GM23338 (cell line): Measurements from ENCODE around the gene TOMM40L.

ENCODE experiments used
- EZH2 ChIP-seq: fragments of 200-600 bp; sonication (generic); IDR thresholded peaks from one replicate; pipeline ENCODE4 v1.8.0; 2017; ENCODE audit warnings: antibody characterized with exemption, mild to moderate bottlenecking, low read depth; ENCODE audit not compliant: unreplicated experiment
- NANOG ChIP-seq: IDR thresholded peaks from 2 replicates; pipeline ENCODE4 v1.6.1; 2016; ENCODE audit warnings: antibody characterized with exemption, borderline replicate concordance
- POLR2AphosphoS5 ChIP-seq: IDR thresholded peaks from 2 replicates; pipeline ENCODE4 v1.6.1; 2016; ENCODE audit warnings: antibody characterized with exemption, low read depth
- STAT1 ChIP-seq: IDR thresholded peaks from one replicate; pipeline ENCODE4 v1.6.1; 2016; ENCODE audit warnings: antibody characterized with exemption; ENCODE audit not compliant: unreplicated experiment
- TF ChIP-seq, protein P1 (sequence below), 2 experiments: fragments of 200-600 bp in 1 of 2; sonication (generic) in 1 of 2; conservative IDR thresholded peaks; 2 replicates each; pipeline versions ENCODE4 v1.5.1 to v1.6.1; 2016 to 2017; ENCODE audit warnings: antibody characterized with exemption in 2 of 2, low read depth in 2 of 2, mild to moderate bottlenecking in 2 of 2, moderate library complexity in 1 of 2

DNA sequence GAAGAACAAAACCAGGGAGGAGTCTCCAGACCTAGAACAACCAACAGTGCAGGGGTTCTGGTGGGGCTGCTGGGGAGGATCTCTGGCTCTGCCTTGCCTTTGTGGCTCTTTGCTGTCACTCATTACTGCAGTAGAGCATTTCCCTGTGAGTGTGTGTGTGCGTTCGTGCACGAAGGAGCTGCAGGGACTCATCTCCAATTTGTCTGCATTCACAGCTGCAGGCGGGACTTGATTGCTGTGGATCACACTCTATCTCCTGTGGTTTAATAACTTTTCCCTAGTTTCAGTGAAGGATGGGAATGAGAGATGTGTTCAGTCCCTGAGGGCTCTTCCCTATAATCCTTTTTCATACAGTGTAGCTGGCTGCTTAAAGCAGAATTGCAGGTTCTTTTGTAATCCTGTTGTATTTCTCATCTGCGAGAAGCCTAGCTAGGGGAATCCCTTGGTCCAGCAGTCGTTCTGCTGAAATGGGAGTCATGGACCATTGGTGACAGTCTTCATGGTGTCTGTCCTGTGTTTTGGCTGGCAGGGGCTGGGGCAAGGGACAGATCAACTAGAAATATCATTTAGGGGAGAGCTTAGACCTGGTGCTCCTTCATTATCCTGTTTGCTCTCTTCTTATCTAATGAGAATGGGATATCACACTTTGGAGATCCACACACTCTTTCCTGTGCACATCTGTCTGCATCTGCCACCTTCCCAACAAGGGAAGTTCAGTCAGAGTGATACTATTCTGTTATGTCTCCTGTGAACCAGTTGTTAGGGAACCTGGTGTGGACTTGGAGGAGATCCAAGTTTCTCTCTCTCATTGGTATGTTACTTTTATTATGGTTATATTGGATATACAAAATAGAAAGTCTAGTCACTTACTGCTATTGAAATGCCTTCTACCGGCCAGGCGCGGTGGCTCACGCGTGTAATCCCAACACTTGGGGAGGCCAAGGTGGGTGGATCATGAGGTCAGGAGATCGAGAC is 35.7 kb downstream of the TOMM40L start:
- TF ChIP-seq STAT1, result no peak
- TF ChIP-seq POLR2AphosphoS5, result no peak
- TF ChIP-seq, protein P1, sequence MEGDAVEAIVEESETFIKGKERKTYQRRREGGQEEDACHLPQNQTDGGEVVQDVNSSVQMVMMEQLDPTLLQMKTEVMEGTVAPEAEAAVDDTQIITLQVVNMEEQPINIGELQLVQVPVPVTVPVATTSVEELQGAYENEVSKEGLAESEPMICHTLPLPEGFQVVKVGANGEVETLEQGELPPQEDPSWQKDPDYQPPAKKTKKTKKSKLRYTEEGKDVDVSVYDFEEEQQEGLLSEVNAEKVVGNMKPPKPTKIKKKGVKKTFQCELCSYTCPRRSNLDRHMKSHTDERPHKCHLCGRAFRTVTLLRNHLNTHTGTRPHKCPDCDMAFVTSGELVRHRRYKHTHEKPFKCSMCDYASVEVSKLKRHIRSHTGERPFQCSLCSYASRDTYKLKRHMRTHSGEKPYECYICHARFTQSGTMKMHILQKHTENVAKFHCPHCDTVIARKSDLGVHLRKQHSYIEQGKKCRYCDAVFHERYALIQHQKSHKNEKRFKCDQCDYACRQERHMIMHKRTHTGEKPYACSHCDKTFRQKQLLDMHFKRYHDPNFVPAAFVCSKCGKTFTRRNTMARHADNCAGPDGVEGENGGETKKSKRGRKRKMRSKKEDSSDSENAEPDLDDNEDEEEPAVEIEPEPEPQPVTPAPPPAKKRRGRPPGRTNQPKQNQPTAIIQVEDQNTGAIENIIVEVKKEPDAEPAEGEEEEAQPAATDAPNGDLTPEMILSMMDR (conservative IDR thresholded peaks at IDR 0.05; ENCODE audit: low read depth in 2 of 2), result no peak
- TF ChIP-seq NANOG, result no peak
- no peak for TF ChIP-seq EZH2
